Measurements from ENCODE around the gene PUS10. TPM values are rescaled to one million over a fixed set of nuclear protein-coding genes. Genes with fewer than 3 reads are reported as not detected.

Gene PUS10, protein sequence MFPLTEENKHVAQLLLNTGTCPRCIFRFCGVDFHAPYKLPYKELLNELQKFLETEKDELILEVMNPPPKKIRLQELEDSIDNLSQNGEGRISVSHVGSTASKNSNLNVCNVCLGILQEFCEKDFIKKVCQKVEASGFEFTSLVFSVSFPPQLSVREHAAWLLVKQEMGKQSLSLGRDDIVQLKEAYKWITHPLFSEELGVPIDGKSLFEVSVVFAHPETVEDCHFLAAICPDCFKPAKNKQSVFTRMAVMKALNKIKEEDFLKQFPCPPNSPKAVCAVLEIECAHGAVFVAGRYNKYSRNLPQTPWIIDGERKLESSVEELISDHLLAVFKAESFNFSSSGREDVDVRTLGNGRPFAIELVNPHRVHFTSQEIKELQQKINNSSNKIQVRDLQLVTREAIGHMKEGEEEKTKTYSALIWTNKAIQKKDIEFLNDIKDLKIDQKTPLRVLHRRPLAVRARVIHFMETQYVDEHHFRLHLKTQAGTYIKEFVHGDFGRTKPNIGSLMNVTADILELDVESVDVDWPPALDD
- 7.8 and 12.5 TPM in 2 replicates for total RNA-seq

DNA sequence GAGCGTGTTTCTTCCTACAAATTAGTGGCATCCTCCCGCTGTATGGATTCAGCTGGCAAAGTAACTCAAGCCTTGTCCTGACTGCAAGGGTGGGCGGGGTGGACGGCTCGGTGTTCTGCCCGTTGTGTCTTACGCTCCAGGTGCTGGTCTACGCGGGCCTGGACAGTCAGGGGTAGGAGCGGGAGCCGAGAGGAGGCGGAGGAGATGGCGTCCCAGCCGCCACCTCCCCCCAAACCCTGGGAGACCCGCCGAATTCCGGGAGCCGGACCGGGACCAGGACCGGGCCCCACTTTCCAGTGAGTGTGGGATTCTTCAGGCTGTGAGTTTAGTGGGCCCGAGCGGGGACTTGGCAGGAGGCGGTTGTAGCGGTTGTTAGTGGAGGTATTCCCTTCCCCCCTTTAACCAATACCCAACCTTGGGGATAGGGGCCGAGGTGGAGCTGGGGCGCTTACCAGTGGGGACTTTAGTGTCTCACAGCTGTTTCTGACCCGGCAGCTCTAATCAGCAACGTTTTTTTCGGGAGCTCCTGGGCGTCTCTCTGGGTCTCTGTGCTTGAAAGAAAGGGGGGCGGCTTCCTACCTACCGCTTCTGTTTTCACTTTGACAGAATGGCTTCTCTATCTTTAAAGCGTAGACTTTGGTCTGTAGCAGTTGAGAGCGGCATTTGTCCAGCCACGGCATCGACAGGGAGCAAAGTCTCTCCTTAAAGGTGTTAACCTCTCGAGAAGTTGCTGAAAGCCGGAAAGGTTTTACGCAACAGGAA lies at the start of gene PUS10, which contains the start of gene PEX13:
TSS of gene PUS10 (minus strand) at position 700 of the 762 bp plus-strand sequence. CDS start 6,365 bp downstream, outside the sequence.
TSS of gene PEX13 (plus strand) at position 165 of the 762 bp plus-strand sequence. CDS start at position 205, 40 bp downstream.

DNA sequence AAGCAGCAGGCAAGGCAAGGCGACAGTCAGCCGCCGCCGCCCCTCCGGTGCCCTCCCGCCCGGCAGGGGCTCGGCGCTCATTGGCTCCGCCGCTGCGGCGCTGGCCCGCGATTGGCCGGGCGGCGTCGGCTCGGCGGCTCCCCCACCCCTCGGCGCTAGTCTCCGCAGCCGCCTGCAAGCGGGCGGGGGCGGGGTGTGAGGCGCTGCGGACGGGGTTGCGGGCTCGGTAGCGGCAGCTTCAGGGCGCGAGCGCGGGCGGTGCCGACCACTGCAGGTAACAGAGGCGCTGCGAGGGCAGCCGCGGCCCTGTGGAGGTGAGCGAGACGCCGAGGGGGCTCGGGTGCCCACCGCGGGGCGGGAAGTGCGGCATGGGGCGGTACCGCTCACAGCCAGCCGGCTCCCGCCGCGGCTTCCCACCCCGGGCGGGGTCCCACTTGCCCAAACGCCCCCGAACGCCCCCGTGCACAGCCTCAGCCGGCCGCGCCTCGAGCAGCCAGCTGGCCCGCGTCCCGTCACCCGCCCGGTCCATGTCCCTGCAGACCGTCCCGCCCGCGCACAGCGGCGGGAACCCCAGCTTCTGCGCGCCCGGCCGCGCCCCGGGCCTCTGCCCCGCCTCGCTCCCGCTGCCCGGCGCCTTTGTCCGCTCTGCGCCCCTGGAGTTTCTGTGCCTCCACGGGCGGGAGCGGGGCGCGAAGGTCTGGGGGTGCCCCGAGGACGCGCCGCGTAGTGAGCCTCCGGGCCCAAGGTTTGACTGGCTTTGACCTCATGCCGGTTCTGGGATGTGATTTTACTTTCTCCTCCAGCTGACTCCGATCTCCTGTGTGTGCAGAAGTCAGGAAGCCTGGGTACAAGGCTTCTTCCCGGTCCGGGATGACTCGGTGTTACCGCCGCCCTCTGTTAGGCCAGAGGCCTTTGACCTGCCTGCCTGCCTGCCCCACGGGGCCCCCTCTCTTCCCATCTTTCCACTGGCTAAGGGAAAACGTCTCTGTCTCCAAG lies 48.0 kb upstream of the PUS10 start, which contains the start of gene SANBR:
TSS of gene SANBR (plus strand) at position 158 of the 996 bp plus-strand sequence. CDS start 4,480 bp downstream, outside the sequence.

Small RNA genes lying within 50 kb of the gene (small RNA-seq; reads per million reads assigned to genes)
- not detected for gene RNA5SP95
- gene RNU4-51P, result not detected

Other genes starting within 250 kb of the PUS10 start
- gene REL, start 136.7 kb downstream of the PUS10 start, total RNA-seq, result 13.4 and 18.2 TPM in 2 replicates
- 38.2 and 38.7 TPM in 2 replicates for gene PEX13, start 535 bp downstream of the PUS10 start, total RNA-seq
- gene SANBR, start 47.6 kb upstream of the PUS10 start, total RNA-seq, result 14.0 and 14.9 TPM in 2 replicates
- gene C2orf74, start 143.9 kb upstream of the PUS10 start, total RNA-seq, result 1.3 and 5.9 TPM in 2 replicates